GM19023 (cell line): Measurements from ENCODE around the gene C17orf78.
A peak's percentile ranks its signal among the peaks of the same experiment; 100 is the strongest.
"Not testable (repeated sequence)": the region's sequence is repeated elsewhere in the genome, so short reads cannot be mapped to it uniquely, and the experiment has no call there.

ENCODE experiments used
- ATAC-seq: cut with Tn5 transposase; IDR thresholded peaks from one replicate; pipeline ENCODE4 v1.9.1; 2021; ENCODE audit warnings: mild to moderate bottlenecking, moderate library complexity; ENCODE audit not compliant: unreplicated experiment

The C17orf78 gene

GRCh38 chr17:37375706-37376105 is at the start of gene C17orf78:
Gene C17orf78, plus strand, starts transcription at chr17:37375985. Its CDS starts 108 bp downstream, at chr17:37376093.
- ATAC-seq = no peak

- ATAC-seq = no peak
These were observed 48.3 kb upstream of the C17orf78 start for GRCh38 chr17:37327341-37328090.

- ATAC-seq = no peak
These were observed 36.9 kb upstream of the C17orf78 start for GRCh38 chr17:37338847-37339246.

GRCh38 chr17:37339321-37339720 is 36.5 kb upstream of the C17orf78 start:
- no peak for ATAC-seq

GRCh38 chr17:37340804-37341203 is 35.0 kb upstream of the C17orf78 start:
- no peak for ATAC-seq

GRCh38 chr17:37342589-37342988 is 33.2 kb upstream of the C17orf78 start:
- no peak for ATAC-seq

GRCh38 chr17:37344519-37344918 is 31.3 kb upstream of the C17orf78 start:
- no peak for ATAC-seq

GRCh38 chr17:37346863-37347402 is 28.9 kb upstream of the C17orf78 start:
- not testable (repeated sequence) for ATAC-seq

GRCh38 chr17:37356796-37357569 is 18.8 kb upstream of the C17orf78 start:
- ATAC-seq = not testable (repeated sequence)

GRCh38 chr17:37358098-37358829 is 17.5 kb upstream of the C17orf78 start:
- ATAC-seq = peak; percentile 12

GRCh38 chr17:37358830-37359681 is 16.7 kb upstream of the C17orf78 start:
- peak; percentile 87 for ATAC-seq

GRCh38 chr17:37359682-37360188 is 16.1 kb upstream of the C17orf78 start:
- ATAC-seq = no peak

GRCh38 chr17:37360632-37361031 is 15.2 kb upstream of the C17orf78 start:
- no peak for ATAC-seq

- ATAC-seq = no peak
These were observed 14.2 kb upstream of the C17orf78 start for GRCh38 chr17:37361543-37361942.

- ATAC-seq = no peak
These were observed 10.2 kb upstream of the C17orf78 start for GRCh38 chr17:37365589-37365988.

- no peak for ATAC-seq
These were observed 7.2 kb upstream of the C17orf78 start for GRCh38 chr17:37368577-37368976.

GRCh38 chr17:37373530-37374159 is 2.1 kb upstream of the C17orf78 start:
- peak; percentile 63 for ATAC-seq

GRCh38 chr17:37382056-37382455 is 6.3 kb downstream of the C17orf78 start:
- no peak for ATAC-seq

GRCh38 chr17:37384560-37385149 is 8.9 kb downstream of the C17orf78 start:
- ATAC-seq = no peak
